Sigmoid colon (tissue), 7 donors: ENCODE results near the gene YWHAB. TPM values are rescaled to one million over a fixed set of nuclear protein-coding genes. Genes with fewer than 3 reads are reported as not detected.

Experiments
- DNase-seq: peaks from one replicate; pipeline ENCODE4 v3.0.0-alpha.2; 2019
- H3K27ac ChIP-seq, 4 donors: fragments of 200-600 bp; sonication (generic); one replicate each; pipeline ENCODE4 v1.5.1; 2016 to 2019; ENCODE audit warnings: mild to moderate bottlenecking in 1 of 4
- H3K27me3 ChIP-seq, 3 donors: fragments of 200-600 bp; sonication (generic); one replicate each; pipeline ENCODE4 v1.5.1; 2019; ENCODE audit warnings: mild to moderate bottlenecking in 1 of 3
- H3K36me3 ChIP-seq, 4 donors: fragments of 200-600 bp; sonication (generic); one replicate each; pipeline ENCODE4 v1.5.1; 2016 to 2019
- H3K4me1 ChIP-seq, 4 donors: fragments of 200-600 bp; sonication (generic); one replicate each; pipeline ENCODE4 v1.5.1; 2017 to 2019
- H3K4me3 ChIP-seq, 4 donors: fragments of 200-600 bp; sonication (generic); one replicate each; pipeline ENCODE4 v1.5.1; 2017 to 2019; ENCODE audit warnings: mild to moderate bottlenecking in 2 of 4, moderate library complexity in 1 of 4
- H3K9me3 ChIP-seq, 4 donors: fragments of 200-600 bp in 3 of 4; sonication (generic) in 3 of 4; one replicate each; pipeline versions ENCODE4 v1.5.1 to v1.6.1; 2013 to 2019
- CTCF ChIP-seq, 4 experiments: fragments of 450-650 bp in 3 of 4; fragments of 200-600 bp in 1 of 4; IDR thresholded peaks; one replicate each; pipeline ENCODE4 v1.5.1; 2016 to 2019; ENCODE audit warnings: antibody characterized with exemption in 4 of 4, mild to moderate bottlenecking in 3 of 4, moderate library complexity in 2 of 4
- EP300 ChIP-seq, 4 donors: sonication (generic); formaldehyde crosslinking; IDR thresholded peaks; one replicate each; pipeline ENCODE4 v1.6.1; 2017; ENCODE audit warnings: antibody characterized with exemption in 4 of 4
- POLR2A ChIP-seq, 2 donors: fragments of 450-650 bp; IDR thresholded peaks; one replicate each; pipeline ENCODE4 v1.6.1; 2016; ENCODE audit warnings: antibody characterized with exemption in 2 of 2, mild to moderate bottlenecking in 2 of 2, moderate library complexity in 2 of 2
- POLR2AphosphoS5 ChIP-seq, 4 donors: sonication (generic); formaldehyde crosslinking; IDR thresholded peaks; one replicate each; pipeline ENCODE4 v1.6.1; 2017; ENCODE audit warnings: antibody characterized with exemption in 4 of 4
- WGBS, 2 donors: extraction: QIAGEN DNeasy Blood & Tissue Kit; methylation state at CpG; one replicate each; pipeline ENCODE4 v1.1.7; 2013; 5-methylcytosine and 5-hydroxymethylcytosine counted together
- intact Hi-C: fragments of 100-400 bp; cut with DNase I; formaldehyde crosslinking; loops from one replicate; pipeline ENCODE4 v1.15.1; 2023
- polyA plus RNA-seq, 3 donors: library from polyadenylated mRNA; stranded (reverse); fragments of 200-250 nt; gene quantifications; one replicate each; pipeline ENCODE4 v1.2.3, GENCODE V29; 2013
- total RNA-seq, 4 donors: library from RNA; depleted of rRNA; stranded (reverse); fragments of >200 nt; gene quantifications; one replicate each; pipeline ENCODE4 v1.1.0, GENCODE V29; 2016
- donor health status: healthy with polysubstance abuse.
- donor health status: Bipolar disorder and iron deficiency.
- donor health status: healthy.

Gene YWHAB
- total and polyA plus RNA-seq, 7 donors: 80.3 to 214 (median 110) TPM

- H3K27ac ChIP-seq: no peak overlapping the region
- WGBS, 2 donors: 96 to 97% methylated on average over 10 of the region's 10 CpGs
- no peaks in the 10 kb centered on the region for H3K36me3 ChIP-seq
- H3K9me3 ChIP-seq: no peaks in the 10 kb centered on the region
- intact Hi-C loops: no loop called here
- no peak for DNase-seq
- TF ChIP-seq POLR2AphosphoS5 (IDR thresholded peaks at IDR 0.05): no peak
- no peak for TF ChIP-seq POLR2A (IDR thresholded peaks at IDR 0.05)
- no peak for TF ChIP-seq CTCF (IDR thresholded peaks at IDR 0.05)
- no peak for TF ChIP-seq EP300 (IDR thresholded peaks at IDR 0.05)
- no peaks in the 10 kb centered on the region for H3K4me1 ChIP-seq
- H3K27me3 ChIP-seq: no peaks in the 10 kb centered on the region
- no peak overlapping the region for H3K4me3 ChIP-seq
Measured at GRCh38 chr20:44918761-44919160, 33.3 kb downstream of the YWHAB start.

- H3K36me3 ChIP-seq: peaks cover 0 to 8% (median 0%) of the 10 kb centered on the region in 4 donors
- WGBS, 2 donors: 98 to 99% methylated on average over 14 of the region's 14 CpGs
Measured at GRCh38 chr20:44921447-44921846, 35.9 kb downstream of the YWHAB start.

GRCh38 chr20:44924541-44924940, 39.0 kb downstream of the YWHAB start:
- no peak for DNase-seq
- Histone ChIP-seq H3K36me3 (peaks cover 0 to 8% (median 0%) of the 10 kb centered on the region in 4 donors), H3K27me3 (no peaks in the 10 kb centered on the region), H3K4me3 (no peak overlapping the region), H3K9me3 (no peaks in the 10 kb centered on the region), H3K27ac (no peak overlapping the region), H3K4me1 (no peaks in the 10 kb centered on the region)
- TF ChIP-seq EP300 (IDR thresholded peaks at IDR 0.05) (no peak), CTCF (IDR thresholded peaks at IDR 0.05) (no peak), POLR2A (IDR thresholded peaks at IDR 0.05) (no peak), POLR2AphosphoS5 (IDR thresholded peaks at IDR 0.05) (no peak)
- WGBS, 2 donors: 87 to 89% methylated on average over 4 of the region's 4 CpGs
- intact Hi-C loops: no loop called here

More at GRCh38 chr20:44921447-44921846, 35.9 kb downstream of the YWHAB start:
- TF ChIP-seq CTCF (IDR thresholded peaks at IDR 0.05): no peak
- intact Hi-C loops: no loop called here
- Histone ChIP-seq H3K9me3 (no peaks in the 10 kb centered on the region), H3K4me3 (no peak overlapping the region), H3K4me1 (no peaks in the 10 kb centered on the region), H3K27me3 (no peaks in the 10 kb centered on the region), H3K27ac (no peak overlapping the region)
- DNase-seq: no peak

GRCh38 chr20:44928595-44928994, 43.1 kb downstream of the YWHAB start:
- intact Hi-C loops: no loop called here
- no peak for TF ChIP-seq POLR2A (IDR thresholded peaks at IDR 0.05)
- TF ChIP-seq CTCF (IDR thresholded peaks at IDR 0.05): no peak
- no peak for TF ChIP-seq POLR2AphosphoS5 (IDR thresholded peaks at IDR 0.05)
- no peak for TF ChIP-seq EP300 (IDR thresholded peaks at IDR 0.05)
- DNase-seq: no peak
- H3K9me3 ChIP-seq: no peaks in the 10 kb centered on the region
- no peaks in the 10 kb centered on the region for H3K27me3 ChIP-seq
- WGBS, 2 donors: 79% methylated on average over 3 of the region's 3 CpGs
- H3K36me3 ChIP-seq: peaks cover 0 to 8% (median 0%) of the 10 kb centered on the region in 4 donors
- H3K4me3 ChIP-seq: no peak overlapping the region
- no peaks in the 10 kb centered on the region for H3K4me1 ChIP-seq
- no peak overlapping the region for H3K27ac ChIP-seq

GRCh38 chr20:44930517-44931168, 45.1 kb downstream of the YWHAB start:
- Histone ChIP-seq H3K27ac (no peak overlapping the region), H3K36me3 (no peaks in the 10 kb centered on the region), H3K4me1 (no peaks in the 10 kb centered on the region), H3K27me3 (no peaks in the 10 kb centered on the region), H3K4me3 (no peak overlapping the region), H3K9me3 (no peaks in the 10 kb centered on the region)
- no peak for DNase-seq
- intact Hi-C loops: no loop called here
- TF ChIP-seq EP300 (IDR thresholded peaks at IDR 0.05) (no peak), POLR2A (IDR thresholded peaks at IDR 0.05) (no peak), POLR2AphosphoS5 (IDR thresholded peaks at IDR 0.05) (no peak), CTCF (IDR thresholded peaks at IDR 0.05) (no peak)
- 94 to 96% methylated on average over 18 of the region's 18 CpGs for WGBS, 2 donors
